ENCODE measurements around the gene COMMD7.
A peak's percentile ranks its signal among the peaks of the same experiment; 100 is the strongest.

COMMD7 gene

DNA sequence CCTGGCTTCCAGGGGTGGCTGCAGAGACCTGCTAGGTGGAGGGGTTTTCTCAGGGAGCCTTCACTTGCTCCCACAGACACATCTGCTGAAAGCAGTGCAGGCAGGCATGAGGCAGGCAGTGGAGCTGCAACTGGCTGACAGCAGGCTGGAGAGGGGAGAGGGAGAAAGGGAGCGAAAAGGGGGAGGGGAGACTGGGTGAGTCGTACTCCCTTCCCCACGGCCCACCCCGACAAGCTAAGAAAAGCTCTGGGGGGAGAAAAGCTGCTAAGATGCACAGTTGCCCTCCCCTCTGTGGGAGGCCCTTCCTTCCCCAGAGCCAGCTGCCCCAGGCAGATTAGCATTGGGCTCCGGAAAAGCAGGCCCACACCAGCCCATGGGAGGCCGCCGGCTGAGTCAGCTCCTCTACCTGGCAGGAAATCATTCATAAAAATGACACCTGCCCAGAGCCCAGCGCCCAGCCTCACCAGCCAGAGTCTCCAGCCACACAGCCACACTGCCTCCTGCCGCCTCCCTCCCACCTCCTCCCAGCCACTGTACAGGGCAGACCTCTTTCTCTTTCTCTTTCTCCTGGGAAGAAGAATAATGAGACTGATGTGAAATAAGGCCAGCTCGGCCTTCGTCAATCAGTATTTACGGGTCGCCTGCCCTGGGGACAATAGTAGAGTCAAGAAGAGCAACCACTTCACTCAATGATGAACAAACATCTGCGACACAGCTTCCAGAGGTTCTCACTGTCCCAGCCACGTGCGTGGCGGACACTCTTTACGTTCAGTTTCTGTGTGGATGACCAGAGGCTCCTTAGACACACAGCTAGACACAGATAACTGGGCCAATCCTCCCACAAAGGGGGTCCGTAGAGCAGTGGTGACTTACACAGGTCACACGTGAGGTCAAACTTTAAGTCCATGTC lies 61.8 kb downstream of the COMMD7 start:
- DNase-seq = peak in 24 of 58 donors; percentile 7 to 65 (median 31)

DNA sequence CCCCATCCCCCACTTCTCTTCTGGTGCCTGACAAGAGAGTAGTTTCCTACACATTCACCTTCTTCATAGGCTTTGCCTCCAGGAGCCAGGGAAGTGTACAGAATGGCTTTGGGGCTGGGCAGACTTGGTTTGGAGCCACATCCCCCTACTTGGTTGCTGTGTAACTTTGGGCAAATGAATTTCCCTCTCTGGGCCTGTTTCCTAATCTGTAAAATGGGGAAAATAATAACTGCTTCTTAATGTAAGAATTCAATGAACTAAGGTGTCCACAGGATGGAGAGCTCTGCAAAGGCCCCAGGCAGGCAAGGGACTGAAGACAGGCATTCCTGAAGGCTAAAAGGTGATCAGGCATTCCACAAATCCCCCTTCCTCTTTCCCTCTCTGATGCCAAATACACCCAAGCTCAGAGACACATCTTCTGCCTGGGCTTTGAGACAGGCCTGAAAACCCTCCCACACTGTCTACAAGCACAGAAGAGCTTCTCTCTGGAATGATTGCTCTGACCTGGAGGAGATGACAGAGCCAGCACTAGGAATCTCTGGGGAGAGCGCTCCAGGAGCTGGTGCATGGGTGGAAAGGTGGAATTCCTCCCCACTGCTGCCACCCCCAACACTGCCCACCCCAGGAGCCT lies 62.6 kb downstream of the COMMD7 start:
- peak in 3 of 58 donors; percentile 28 to 65 (median 50) for DNase-seq

GRCh38 chr20:32678948-32679347 lies 64.3 kb downstream of the COMMD7 start:
- DNase-seq = peak in 43 of 58 donors; percentile 5 to 79 (median 54)

GRCh38 chr20:32675223-32675975 lies 67.9 kb downstream of the COMMD7 start:
- DNase-seq = no peak

- DNase-seq = no peak
Measured at GRCh38 chr20:32674362-32674789, 68.9 kb downstream of the COMMD7 start.

DNA sequence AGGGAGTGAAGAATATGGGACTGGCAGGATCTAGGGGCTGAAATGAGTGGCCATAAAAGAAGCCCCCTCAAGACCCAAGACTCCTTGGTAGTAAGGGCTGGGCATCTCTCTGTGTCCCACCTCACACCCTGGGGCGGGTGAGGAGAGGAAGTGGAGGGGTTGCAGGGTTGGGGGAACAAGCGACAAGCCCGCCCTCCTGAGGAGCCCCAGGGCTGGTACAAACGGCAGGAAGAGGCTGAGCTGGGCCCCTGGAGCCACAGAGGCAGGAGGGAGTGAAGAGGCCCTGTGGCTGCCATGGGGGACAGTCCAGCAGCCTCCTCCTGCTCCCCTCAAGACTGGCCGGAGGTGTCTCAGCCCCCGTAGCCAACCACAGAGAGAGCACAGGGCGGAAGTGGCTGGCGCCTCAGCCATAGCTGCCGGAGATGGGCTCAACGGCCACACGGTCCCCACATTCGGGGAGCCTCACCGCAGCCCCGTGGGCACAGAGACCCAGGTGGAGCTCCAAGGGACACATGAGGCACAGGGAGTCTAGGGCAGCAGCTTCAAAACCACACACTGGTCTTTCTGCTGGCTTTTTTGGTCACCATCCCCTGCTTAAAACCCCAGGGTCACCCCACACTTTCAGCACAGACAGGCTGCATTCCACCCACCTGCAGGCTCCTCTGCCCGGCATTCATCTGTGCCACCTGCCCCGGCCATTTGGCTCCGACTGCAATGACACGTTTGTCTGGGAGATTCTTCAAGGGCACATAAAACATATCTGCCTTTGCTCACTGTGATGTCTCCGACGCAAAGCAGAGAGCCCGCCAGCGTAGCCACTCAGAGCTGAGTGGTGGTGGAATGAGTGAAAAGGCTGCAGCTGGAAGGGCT lies 70.0 kb downstream of the COMMD7 start:
- no peak for DNase-seq

DNA sequence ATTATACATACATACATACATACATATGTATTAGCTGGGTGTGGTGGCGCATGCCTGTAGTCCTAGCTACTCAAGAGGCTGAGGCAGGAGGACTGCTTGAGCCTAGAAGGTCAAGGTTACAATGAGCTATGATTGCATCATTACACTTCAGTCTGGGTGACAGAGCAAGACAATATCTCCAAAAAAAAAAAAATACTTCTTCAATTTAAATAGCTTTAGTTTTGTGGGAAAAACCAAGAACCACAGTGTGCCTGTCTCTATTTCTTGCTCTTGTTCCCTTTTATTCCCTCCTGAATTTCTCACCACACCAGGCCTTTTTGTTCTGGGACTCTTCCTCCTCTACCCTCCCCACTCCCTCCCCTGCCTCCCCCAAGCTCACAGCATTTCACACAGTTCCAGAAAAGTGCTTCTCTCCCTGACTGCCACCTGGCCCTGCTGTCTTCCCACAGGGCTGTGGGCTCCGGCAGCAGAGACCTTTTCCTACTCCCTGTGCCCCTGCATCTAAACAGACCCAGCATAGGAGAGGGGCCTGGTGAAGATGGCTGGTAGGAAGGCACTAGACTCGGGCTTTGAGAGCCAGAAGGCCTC lies 70.8 kb downstream of the COMMD7 start:
- DNase-seq = peak in 4 of 58 donors; percentile 3 to 41 (median 13)

GRCh38 chr20:32670773-32671455 lies 72.4 kb downstream of the COMMD7 start:
- DNase-seq = no peak

- DNase-seq = no peak
Measured at GRCh38 chr20:32667027-32667426, 76.2 kb downstream of the COMMD7 start.

DNA sequence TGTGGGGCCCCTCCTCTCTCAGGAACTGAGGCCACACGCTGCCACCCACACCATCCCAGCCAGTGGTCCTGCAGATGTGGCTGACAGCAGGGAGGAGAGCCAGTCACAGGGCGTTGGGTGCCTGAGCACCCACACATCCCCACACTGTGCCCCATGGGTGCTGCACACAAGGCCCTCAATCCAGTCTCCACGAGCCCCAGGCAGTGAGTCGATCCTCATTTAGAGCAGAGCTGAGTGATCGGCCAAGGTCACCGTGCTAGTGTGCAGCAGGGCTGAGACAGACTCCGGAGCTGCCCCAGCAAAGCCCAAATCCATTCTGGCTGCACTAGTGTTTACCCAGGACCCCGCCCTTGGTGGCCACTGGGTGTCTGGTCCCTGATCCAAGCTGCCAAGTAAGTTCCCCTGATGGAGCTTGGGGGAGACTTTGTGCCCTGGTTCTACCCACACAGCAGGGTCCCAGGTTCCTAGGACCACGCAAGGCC lies 78.5 kb downstream of the COMMD7 start:
- DNase-seq = no peak

GRCh38 chr20:32664012-32664677 lies 79.1 kb downstream of the COMMD7 start:
- DNase-seq = no peak

GRCh38 chr20:32663335-32664011 lies 79.8 kb downstream of the COMMD7 start:
- DNase-seq = no peak

- no peak for DNase-seq
Measured at GRCh38 chr20:32661820-32662528, 81.3 kb downstream of the COMMD7 start.

DNA sequence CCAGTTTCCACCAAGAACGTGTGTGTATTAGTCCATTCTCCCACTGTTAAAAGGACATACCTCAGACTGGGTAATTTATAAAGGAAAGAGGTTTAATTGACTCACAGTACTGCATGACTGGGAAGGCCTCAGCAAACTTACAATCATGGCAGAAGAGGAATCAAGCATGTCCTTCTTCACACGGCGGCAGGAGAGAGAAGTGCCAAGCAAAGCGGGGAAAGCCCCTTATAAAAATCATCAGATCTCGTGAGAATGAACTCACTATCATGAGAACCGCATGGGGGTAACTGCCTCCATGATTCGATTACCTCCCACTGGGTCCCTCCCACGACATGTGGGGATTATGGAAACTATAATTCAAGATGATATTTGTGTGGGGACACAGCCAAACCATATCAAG lies 82.6 kb downstream of the COMMD7 start:
- no peak for DNase-seq

DNA sequence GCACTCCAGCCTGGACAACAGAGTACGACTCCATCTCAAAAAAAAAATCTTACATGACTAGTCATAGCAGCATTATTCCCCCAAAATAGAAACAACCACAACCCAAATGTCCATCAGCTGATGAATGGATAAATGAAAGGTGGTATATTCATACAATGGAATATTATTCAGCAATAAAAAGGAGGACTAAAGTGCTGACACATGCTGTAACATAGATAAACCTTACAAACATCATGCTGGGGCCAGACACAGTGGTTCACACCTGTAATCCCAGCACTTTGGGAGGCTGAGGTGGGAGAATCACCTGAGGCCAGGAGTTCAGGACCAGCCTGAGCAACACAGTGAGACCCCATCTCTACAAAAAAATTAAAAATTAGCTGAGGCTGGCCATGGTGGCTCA lies 86.4 kb downstream of the COMMD7 start:
- no peak for DNase-seq

GRCh38 chr20:32655903-32656512 lies 87.3 kb downstream of the COMMD7 start:
- no peak for DNase-seq
